IMR-90 (cell line): ENCODE results near the gene GDPD5.

Experiments
- BHLHE40 ChIP-seq: fragments of 150-350 bp; IDR thresholded peaks from 2 replicates; pipeline ENCODE4 v1.6.1; 2016; ENCODE audit warnings: mild to moderate bottlenecking, low read depth, low read length
- CTCF ChIP-seq: conservative IDR thresholded peaks from 2 replicates; pipeline ENCODE4 v1.5.1; 2012; ENCODE audit warnings: mild to moderate bottlenecking, low read depth, low read length, improper control_type of control experiment
- TF ChIP-seq, protein P1 (sequence below): fragments of 150-350 bp; IDR thresholded peaks from 2 replicates; pipeline ENCODE4 v1.6.1; 2017; ENCODE audit warnings: mild to moderate bottlenecking, antibody characterized with exemption, low read length, low read depth

GRCh38 chr11:75507571-75507970, 18.2 kb downstream of the GDPD5 start:
- TF ChIP-seq CTCF: no peak
- TF ChIP-seq, protein P1, sequence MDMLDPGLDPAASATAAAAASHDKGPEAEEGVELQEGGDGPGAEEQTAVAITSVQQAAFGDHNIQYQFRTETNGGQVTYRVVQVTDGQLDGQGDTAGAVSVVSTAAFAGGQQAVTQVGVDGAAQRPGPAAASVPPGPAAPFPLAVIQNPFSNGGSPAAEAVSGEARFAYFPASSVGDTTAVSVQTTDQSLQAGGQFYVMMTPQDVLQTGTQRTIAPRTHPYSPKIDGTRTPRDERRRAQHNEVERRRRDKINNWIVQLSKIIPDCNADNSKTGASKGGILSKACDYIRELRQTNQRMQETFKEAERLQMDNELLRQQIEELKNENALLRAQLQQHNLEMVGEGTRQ: no peak
- TF ChIP-seq BHLHE40: no peak
